ENCODE results near the gene MAP3K20.
"Not testable (repeated sequence)": the region's sequence is repeated elsewhere in the genome, so short reads cannot be mapped to it uniquely, and the experiment has no call there.

The MAP3K20 gene

DNA sequence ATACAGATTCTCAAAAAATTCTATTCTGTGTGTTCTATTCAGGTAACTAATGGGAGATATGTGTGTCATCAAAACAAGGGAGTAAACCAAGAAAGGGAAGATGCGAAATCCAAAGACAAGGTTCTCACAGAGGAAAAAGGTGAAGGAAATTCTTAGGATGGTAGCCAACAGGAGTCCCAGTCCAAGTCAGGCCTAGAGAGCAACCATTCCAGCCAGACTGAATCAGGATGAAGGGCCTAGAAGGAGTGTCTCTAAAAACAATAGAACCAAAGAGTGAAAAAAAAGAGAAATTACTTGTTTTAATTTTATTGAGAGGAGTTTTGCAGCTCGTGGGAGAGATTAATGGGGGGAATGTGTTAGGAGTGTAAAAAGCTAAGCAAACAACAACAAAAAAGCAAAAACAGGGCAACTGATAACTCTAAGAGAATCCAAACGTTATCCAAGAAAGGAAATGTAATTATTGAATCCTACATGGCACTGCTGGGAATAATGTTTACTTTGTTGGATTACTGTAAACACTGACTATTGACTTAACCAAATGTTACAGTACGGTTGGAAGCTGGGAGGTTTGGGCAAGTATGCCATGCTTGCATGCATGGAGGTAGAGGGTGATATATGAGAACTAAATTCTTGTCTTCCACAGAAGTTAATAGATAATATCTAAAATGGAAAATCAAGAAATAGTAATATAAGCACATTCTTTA, 12.3 kb downstream of the MAP3K20 start:
- DNase-seq, result no peak

GRCh38 chr2:173090276-173090877, 14.7 kb downstream of the MAP3K20 start:
- DNase-seq, result no peak

DNA sequence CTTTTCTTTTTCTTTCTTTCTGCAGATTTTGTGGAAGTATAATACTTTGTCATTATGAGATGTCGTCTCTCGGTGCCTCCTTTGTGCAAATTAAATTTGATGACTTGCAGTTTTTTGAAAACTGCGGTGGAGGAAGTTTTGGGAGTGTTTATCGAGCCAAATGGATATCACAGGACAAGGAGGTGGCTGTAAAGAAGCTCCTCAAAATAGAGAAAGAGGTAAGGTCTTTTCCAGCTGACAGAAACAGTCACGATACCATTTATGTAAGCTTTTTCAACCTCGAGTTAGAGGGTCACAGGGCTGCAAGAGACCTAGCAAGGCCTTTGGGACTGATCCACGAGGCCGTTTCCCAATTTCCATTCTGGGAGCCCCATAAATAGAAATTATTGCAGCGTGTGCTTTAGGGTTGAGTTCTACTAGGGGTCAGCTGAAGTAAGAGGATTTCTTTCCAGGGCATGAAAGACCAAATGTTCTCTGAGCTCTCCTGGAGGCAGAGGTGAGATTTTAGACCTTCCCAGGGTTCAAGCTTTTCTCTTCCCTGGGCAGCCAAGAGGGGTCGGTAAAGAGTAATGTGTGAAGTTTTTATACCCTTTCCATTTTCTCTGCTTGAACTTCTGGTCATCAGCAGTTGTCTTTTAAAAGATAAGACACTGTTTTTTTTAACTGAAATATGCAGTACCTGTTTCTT, 15.5 kb downstream of the MAP3K20 start:
- DNase-seq, result no peak

DNA sequence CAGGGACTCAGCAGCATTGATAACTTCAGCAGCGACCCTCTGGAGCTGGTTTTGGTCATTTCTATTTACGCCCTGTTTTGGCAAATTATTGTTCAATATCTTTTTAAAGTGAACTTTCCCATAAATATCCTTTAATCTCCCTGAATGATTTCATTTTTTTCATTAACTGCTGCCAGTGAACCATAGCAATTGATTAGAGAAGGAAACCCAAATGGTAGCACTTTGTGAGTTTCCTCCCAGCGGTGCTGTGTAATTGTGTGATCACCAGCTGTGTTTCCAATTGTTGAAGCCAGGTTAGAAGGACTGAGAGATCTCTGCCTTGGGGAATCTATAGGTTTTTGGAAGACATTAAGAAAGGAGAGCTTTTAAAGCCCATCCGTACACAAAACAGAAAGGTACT, 16.3 kb downstream of the MAP3K20 start:
- DNase-seq, result no peak

GRCh38 chr2:173092844-173093402, 17.3 kb downstream of the MAP3K20 start:
- DNase-seq, result no peak

DNA sequence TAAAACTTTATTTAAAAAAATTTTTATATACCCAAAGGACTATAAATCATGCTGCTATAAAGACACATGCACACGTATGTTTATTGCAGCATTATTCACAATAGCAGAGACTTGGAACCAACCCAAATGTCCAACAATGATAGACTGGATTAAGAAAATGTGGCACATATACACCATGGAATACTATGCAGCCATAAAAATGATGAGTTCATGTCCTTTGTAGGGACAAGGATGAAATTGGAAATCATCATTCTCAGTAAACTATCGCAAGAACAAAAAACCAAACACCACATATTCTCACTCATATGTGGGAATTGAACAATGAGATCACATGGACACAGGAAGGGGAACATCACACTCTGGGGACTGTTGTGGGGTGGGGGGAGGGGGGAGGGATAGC, 18.0 kb downstream of the MAP3K20 start:
- not testable (repeated sequence) for DNase-seq

DNA sequence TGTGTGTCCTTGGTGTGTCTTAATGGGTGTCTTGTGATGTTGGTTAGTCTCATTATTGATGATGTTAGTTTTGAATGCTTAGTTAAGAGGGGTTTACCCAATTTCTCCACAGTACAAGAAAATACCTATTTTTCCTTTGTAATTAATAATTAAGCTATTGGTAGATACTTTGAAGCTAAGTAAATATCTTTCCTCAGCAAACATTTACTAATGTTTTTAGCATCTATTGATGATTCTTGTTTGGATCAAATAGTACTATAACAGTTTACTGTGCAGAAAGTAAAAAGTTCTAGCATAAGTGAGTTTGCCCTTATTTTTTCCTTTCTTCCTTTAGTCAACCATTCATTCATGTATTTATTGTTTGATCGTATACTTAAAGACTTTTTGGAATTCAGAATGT, 19.1 kb downstream of the MAP3K20 start:
- DNase-seq, result no peak

DNA sequence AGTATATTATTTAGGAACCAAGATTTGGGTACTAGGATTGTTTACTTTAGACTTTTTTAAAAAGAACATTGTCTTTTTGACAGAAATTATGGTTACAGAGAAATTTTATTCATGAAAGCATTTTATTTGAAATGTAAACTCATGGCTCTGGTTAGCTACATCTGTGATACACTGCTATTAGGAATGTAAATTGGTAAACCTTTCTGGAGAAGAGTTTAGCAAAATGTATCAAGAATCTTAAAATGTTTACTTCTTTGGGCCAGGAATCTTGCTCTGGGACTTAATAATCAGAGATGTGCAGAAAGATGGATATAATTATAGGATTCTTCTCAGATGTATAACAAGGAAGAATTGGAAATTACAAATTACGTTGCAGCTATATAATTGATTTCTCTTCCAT, 19.7 kb downstream of the MAP3K20 start:
- DNase-seq, result no peak

DNA sequence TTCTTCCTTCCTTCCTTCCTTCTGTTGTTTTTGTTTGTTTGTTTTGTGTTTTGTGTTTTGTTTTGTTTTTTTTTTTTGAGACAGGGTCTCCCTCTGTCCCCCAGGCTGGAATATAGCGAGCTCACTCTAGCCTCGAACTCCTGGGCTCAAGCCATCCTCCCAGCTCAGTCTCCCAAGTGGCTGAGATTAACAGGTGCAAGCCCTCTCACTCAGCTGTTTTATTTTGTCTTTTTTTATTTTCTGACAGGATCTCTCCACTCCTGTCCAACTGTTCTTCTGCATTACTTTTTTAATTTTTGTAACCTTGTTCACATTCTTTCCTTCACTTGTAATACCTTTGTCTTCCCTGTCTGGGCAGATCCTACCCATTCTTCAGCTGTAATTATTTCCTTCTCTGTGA, 23.6 kb downstream of the MAP3K20 start:
- DNase-seq, result no peak

- DNase-seq, result no peak
These were observed 24.2 kb downstream of the MAP3K20 start for GRCh38 chr2:173099804-173100203.

GRCh38 chr2:173101687-173102086, 26.0 kb downstream of the MAP3K20 start:
- DNase-seq, result no peak

GRCh38 chr2:173104156-173104555, 28.5 kb downstream of the MAP3K20 start:
- no peak for DNase-seq

- no peak for DNase-seq
These were observed 31.4 kb downstream of the MAP3K20 start for GRCh38 chr2:173106959-173107628.

GRCh38 chr2:173107629-173108022, 32.0 kb downstream of the MAP3K20 start:
- no peak for DNase-seq

DNA sequence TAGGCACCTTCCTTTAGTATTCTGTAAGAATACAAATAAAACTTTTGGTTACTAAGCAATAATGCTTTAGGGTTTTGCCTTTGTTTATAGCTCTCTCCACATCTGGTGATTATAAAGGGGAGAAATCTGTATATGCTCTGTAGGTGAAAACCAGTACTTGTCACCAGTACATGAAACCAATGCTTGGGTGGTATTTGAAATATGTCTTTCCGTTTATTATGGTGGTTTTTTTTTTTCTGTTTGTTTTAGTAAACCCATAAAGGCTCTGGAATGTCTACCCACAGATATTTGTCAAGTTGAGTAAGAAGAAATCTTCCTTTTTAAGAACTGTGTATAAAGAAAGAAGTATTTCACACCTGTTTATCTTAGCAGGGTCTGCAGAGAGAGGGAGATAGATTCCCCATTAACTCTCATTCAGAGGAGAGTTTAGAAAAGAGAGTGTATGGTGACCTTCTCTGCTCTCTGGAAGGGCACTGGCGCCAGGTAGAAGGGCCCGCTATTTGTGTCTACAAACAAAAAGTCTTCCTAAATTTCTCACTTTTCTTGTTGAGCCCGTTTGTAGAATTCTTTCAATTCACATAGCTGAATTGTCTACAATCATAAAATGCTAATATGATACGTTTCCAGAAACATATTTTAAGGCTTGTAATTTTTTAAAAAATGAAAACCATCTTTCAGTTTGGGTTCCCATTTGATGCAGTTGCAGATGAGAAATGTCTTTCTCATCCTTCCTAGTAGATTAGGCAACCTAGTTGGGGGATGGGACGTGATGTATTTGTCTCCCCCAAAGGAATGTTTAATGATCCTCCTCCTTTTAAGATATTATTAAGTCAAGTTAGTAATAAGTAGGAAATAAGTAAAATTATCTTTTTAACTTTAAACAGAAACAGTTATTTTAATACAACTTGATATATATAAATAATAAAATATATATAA, 33.9 kb downstream of the MAP3K20 start:
- no peak for DNase-seq

- DNase-seq, result no peak
These were observed 42.0 kb downstream of the MAP3K20 start for GRCh38 chr2:173117678-173118077.

DNA sequence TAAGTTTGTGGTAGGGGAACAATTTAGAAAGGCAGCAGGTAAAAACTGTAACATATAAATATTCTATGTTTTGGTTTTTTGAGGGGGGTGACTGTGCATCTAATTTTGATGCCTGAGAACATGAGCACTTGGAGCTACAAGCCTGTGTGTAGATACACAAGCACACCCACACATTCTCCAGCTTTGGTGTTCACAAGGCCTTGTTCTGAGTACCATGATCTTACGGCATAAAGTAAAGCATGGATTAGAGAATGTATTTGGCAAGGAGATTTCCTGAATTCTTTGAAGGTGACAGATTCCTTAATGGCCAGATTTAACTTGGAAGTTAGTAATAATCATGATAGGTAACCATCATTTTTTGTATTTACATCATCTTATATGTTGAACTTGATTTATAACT, 42.7 kb downstream of the MAP3K20 start:
- DNase-seq, result no peak

DNA sequence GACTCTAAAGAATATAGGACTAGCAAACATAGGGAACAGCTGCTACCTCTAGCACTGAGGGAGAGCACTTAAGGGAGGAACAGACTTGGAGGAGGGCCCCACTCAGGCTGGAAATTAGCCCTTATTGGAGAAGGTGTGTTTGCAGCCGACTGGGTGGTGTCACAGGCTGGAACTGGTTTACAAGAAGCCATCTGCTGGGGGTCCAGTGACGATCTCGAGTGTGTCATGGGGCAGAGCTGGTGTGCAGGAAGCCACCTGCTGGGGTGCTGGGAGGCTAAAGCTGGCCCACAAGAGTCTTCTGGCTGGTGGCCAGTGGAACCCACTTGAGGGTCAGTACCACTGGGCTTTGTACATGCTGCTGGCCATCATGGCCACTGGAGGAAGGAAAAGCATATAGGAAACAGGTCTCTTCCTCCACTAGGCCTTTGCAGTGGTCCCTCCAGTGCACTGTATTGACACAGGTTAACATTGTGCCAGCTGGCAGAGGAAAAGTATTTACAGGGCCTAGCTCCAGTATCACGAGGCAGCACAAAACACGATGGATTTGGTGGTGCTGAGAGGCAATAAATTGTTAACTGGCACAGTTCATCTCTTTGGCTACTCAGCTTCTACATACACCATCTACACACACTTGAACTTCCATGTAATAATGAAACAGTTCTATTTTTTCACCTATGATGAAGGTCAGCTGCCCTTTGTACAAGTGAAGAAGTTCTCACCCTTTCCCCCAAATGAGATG, 43.6 kb downstream of the MAP3K20 start:
- DNase-seq, result no peak

DNA sequence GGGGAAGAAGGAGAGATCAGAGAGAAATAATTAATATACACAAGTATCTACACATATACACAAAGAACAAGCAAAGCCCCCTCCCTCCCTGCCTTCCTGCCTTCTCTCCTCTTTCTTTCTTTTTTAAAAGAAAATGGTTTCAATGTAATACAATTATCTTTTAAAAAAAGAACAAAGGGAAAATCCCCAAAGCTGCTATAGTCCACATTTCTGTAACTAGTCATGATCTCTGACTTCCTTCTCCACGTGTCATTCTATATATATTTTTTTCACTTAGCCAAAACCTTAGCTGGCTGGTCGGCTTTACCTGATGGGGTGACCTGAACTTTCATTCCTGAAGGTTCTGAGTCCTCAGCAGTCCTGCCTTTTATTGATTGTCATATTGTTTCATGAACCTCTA, 44.3 kb downstream of the MAP3K20 start:
- no peak for DNase-seq

DNA sequence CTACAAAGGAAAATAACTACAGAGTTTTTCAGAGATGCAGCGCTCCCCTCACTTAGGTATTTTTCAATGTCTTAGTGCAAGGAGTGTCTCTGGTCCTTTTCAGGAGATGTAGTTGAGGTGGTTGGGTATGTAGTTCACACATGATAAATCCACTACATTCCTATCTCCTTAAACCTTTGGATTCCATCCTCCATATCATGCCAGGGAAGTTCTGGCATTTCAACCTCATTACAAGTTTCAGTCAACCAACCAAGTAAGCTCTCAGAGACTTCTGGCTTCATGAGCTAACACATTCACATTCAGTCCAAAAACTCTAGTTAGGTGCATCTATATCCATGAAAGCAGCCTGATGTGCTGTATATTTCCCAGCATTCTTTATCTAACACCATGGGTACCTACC, 47.3 kb downstream of the MAP3K20 start:
- DNase-seq, result no peak

DNA sequence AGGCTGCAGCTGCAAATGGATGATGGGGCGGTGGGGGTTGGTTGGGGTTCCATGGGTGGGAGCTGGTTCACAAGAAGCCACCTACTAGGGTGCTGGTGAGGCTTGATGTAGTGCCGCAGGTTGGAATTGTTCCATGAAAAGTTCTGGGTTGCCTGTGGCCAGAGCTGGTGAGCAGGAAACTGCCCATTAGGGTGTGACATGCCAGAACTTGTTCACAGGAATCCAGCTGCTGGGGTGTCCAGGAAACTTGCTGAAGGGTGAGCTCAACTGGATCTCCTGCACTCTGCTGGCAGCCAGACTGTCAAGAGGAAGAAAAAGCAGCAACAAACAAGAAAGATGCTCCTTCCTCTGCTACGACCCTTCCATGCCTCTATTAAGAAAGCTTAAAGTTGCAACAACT, 48.8 kb downstream of the MAP3K20 start:
- DNase-seq, result no peak

DNA sequence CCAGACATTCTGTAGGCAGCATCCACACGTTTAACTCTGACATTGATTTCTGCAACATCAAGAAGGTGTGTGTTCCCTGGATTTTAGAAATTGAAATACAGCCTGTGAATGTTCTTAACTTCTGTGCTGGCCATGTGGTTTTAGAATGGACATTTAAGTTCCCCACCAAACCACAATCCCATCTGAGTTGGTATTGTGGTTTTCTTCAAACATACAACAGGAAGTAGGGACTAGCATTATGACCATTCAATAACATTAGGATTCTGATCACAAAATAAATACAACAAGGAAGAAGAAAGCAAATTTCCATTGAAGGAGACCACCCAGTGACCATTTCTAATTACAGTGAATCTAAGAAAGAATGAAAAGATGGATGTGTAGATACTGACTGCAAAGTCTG, 51.2 kb downstream of the MAP3K20 start:
- no peak for DNase-seq
